GM13977 (cell line): ENCODE results near the gene SSBP4.

Experiments used
- DNase-seq: peaks from one replicate; pipeline ENCODE4 v3.0.0; 2012; ENCODE audit warnings: low spot score
- in situ Hi-C: fragments of 300-500 bp; cut with MboI; formaldehyde crosslinking; loops from one replicate; pipeline ENCODE4 v1.12.0; 2022; ENCODE audit warnings: low sequenced_read_pairs, low pct_unique_long_range_greater_than_20kb, mixed read lengths, inconsistent platforms; ENCODE audit not compliant: unreplicated experiment
- TF ChIP-seq, protein P1 (sequence below): IDR thresholded peaks from 2 replicates; pipeline ENCODE4 v1.5.1; 2012; ENCODE audit warnings: mild to moderate bottlenecking, control low read depth; ENCODE audit not compliant: insufficient read depth; ENCODE audit errors: extremely low read depth, missing control alignments

SSBP4 gene

DNA sequence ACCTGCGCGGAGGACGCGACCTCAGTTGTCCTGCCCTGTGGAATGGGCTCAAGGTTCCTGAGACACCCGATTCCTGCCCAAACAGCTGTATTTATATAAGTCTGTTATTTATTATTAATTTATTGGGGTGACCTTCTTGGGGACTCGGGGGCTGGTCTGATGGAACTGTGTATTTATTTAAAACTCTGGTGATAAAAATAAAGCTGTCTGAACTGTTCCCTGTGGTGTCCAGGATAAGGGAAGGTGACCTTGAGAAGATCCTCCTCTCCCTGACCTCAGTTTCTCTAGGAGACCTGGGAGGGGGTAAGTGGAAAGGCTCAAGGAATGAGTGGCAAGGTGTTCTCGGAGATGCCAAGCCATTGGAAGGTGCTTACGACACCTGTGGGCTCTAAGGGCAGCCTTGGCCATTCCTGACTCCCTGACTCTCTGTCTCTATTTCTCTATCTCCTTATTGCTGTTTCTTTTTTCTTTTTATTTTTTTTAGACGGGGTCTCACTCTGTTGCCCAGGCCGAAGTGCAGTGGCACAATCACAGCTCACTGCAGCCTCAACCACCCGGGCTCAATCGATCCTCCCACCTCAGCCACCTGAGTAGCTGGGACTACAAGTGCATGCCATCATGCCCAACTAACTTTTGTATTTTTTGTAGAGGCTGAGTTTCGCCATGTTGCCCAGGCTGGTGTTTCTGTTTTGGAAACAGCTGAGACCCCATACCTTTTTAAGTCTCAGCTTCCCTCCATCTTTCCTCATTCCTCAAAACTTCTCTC is 30.1 kb upstream of the SSBP4 start:
- DNase-seq, result no peak
- in situ Hi-C loops, result no loop called here
- TF ChIP-seq, protein P1, sequence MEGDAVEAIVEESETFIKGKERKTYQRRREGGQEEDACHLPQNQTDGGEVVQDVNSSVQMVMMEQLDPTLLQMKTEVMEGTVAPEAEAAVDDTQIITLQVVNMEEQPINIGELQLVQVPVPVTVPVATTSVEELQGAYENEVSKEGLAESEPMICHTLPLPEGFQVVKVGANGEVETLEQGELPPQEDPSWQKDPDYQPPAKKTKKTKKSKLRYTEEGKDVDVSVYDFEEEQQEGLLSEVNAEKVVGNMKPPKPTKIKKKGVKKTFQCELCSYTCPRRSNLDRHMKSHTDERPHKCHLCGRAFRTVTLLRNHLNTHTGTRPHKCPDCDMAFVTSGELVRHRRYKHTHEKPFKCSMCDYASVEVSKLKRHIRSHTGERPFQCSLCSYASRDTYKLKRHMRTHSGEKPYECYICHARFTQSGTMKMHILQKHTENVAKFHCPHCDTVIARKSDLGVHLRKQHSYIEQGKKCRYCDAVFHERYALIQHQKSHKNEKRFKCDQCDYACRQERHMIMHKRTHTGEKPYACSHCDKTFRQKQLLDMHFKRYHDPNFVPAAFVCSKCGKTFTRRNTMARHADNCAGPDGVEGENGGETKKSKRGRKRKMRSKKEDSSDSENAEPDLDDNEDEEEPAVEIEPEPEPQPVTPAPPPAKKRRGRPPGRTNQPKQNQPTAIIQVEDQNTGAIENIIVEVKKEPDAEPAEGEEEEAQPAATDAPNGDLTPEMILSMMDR, result no peak

DNA sequence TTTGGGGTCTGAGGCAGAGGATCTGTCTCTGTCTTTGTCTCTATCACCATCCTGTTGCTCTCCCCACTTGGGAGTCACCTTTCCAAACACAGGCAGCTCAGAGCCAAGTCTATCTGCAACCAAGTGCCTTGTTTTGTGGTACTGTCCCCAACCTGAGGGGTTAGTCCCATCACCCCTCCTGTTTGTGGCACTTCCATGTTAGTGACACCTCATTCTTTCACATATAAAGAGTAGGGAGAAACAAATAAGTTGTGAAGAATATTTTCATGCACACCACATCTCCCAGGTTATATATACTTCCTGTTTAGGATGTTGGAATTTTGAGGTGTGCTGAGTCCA is 29.5 kb upstream of the SSBP4 start:
- in situ Hi-C loops, result no loop called here
- DNase-seq, result no peak

DNA sequence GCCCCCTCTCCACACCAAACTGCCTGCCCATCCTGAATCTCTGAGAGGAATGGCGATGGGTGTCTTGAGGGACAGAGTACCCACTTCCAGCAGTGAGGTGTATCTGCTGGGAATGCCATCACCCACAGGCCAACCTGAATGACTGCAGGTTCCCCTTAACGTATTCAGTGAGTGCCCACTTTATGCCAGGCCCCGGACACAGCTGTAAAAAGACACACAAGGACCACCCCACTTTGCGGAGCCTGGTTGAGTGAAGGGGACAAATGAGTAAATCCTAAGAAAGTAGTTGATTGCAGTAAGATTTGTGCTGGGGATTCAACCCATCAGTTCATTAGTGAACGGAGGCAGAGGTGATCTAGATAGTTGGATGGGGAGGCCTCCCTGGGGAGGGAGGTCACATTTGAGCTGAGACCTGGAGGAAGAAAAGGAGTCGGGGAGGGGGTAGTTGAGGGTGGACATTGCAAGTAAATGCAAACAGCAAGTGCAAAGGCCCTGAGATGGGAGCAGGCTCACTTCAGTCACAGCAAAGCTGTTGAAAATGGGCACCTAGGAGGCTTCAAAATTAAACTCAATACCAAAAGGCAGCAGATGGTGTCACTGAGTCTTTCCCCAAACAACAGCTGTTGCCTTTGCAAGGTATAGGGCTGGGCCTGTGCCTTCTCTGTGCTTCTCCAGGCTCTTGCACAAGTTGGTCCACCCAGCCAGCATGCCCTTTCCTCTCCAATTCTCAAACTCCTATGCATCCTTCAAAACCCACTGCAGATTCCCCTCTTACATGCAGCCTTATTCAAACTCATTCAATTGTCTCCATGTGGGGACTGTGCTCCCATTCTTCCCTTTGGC is 28.9 kb upstream of the SSBP4 start:
- no peak for DNase-seq
- TF ChIP-seq, protein P1, result no peak
- in situ Hi-C loops, result no loop called here

More for the DNA sequence above, 29.5 kb upstream of the SSBP4 start:
- TF ChIP-seq, protein P1, result no peak

DNA sequence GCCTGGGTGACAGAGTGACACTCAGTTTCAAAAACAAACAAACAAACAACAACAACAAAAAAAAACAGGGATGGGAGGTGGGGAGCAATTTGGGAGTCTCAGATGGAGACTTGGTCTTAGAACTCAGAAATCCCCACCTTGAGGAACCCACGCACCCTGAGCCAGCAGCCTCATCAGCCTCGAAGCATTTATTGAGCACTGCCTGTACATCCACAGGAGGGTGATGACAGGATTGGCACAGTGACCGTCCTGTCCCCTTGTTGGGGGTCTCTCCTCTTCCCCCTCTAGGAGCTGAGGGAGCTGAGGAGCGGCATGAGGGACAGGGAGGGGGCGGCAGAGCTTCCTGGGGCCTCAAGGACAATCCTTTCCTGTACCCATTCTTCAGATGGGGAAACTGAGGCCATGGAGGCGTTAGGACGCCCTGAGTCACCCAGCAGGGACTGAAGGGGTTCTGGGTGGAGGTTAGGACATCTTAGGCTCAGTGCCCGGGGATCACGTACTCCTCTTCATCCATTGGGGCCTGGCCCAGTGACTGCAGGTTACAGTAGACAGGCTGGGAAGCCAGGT is 27.6 kb upstream of the SSBP4 start:
- TF ChIP-seq, protein P1, result no peak
- no peak for DNase-seq
- in situ Hi-C loops, result no loop called here

DNA sequence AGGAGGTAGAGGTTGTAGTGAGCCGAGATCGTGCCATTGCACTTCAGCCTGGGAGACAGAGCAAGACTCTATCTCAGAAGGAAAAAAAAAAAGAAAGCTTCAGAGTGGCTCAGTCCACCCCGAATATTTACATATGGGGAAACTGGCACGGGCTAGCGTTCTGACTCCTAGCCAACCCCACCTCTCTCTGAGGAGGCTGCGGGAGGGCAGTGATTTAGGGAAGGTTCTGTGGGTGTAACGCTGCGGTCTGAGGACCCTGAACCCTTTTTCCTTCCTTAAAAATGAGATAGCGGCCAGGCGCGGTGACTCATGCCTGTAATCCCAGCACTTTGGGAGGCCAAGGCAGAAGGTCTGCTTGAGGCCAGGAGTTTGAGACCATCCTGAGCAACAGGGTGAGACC is 26.8 kb upstream of the SSBP4 start:
- in situ Hi-C loops, result no loop called here
- TF ChIP-seq, protein P1, result no peak
- peak; percentile 56 for DNase-seq

DNA sequence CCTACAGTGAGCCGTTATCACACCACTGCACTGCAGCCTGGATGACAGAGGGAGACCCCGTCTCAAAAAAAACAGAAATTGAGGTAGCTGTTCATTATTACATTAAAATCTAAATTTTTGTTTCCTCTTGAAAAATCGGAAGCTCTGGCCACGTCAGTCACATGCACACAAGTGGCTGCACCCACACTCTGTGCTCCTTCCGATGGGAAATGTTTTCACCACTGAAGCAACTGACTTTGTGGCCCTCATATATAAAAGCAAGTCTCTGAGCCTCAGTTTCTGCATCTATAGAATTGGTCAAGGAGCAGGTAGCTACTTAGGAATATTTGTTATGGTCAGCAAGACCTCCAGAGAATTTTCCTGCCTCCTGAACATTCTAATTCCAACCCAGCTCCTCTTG is 26.3 kb upstream of the SSBP4 start:
- DNase-seq, result no peak
- in situ Hi-C loops, result no loop called here
- TF ChIP-seq, protein P1, result no peak
